K562 (cell line): ENCODE measurements around the gene SF3B4. TPM values are rescaled to one million over a fixed set of nuclear protein-coding genes. Genes with fewer than 3 reads are reported as not detected.

ENCODE experiments used
- HNRNPLL ChIP-seq: fragments of 200-400 bp; formaldehyde crosslinking; IDR thresholded peaks from 2 replicates; pipeline ENCODE4 v1.6.1; 2017; ENCODE audit warnings: low read length, low read depth, mild to moderate bottlenecking; ENCODE audit not compliant: poor library complexity, severe bottlenecking
- LEF1 ChIP-seq: fragments of 450-650 bp; IDR thresholded peaks from 2 replicates; pipeline ENCODE4 v1.6.1; 2016; ENCODE audit warnings: mild to moderate bottlenecking
- MGA ChIP-seq: fragments of 450-650 bp; IDR thresholded peaks from 2 replicates; pipeline ENCODE4 v1.6.1; 2016; ENCODE audit warnings: mild to moderate bottlenecking, moderate library complexity
- SIN3A ChIP-seq, 2 experiments: fragments of 150-350 bp in 1 of 2; IDR thresholded peaks; 2 replicates each; pipeline ENCODE4 v1.6.1; 2011 to 2016; ENCODE audit warnings: borderline replicate concordance in 2 of 2, low read depth in 2 of 2, low read length in 2 of 2, mild to moderate bottlenecking in 2 of 2, moderate library complexity in 2 of 2; ENCODE audit not compliant: control insufficient read depth in 1 of 2
- SIRT6 ChIP-seq: IDR thresholded peaks from one replicate; pipeline ENCODE4 v1.6.1; 2012; ENCODE audit warnings: low read depth, mild to moderate bottlenecking, control low read depth, inconsistent platforms, low read length, moderate library complexity
- polyA plus RNA-seq, 8 experiments: library from polyadenylated mRNA; depleted of rRNA in 4 of 8; stranded (reverse) in 5 of 8; unstranded in 3 of 8; fragments of >200 nt; fragmentation: Nextera tagmentation in 2 of 8; fragmentation: Illumina TruSeq in 1 of 8; extraction: Ambion mirVana in 2 of 8; extraction: Trizol in 1 of 8; gene quantifications; 2 replicates each; pipeline versions ENCODE4 v1.2.1 to v1.2.3, GENCODE V29; 2011 to 2014; ENCODE audit warnings: inconsistent platforms in 1 of 8, missing spikeins in 1 of 8
- total RNA-seq, 7 experiments: library from RNA; depleted of rRNA in 6 of 7; stranded (reverse); fragments of >200 nt in 6 of 7; fragmentation: Illumina TruSeq in 2 of 7; extraction: Trizol in 2 of 7; gene quantifications; 2 replicates each; pipeline versions ENCODE4 v1.2.1 to v1.2.3, GENCODE V29; 2011 to 2021; ENCODE audit warnings: low replicate concordance in 1 of 7

The SF3B4 gene
- total and polyA plus RNA-seq, 9 of the 15 experiments (the other 6 are each of a cell fraction or from before 2014, with no cell fraction given), result 3.0 to 88.0 (median 26.1) TPM

- peak; percentile 48; the same call in 1 of the 2 replicates for TF ChIP-seq MGA
- 0 out of 2 replicates have a peak, but pooled peaks have one; percentile 8 for TF ChIP-seq LEF1
- peak; percentile 58 for TF ChIP-seq HNRNPLL
- peak; percentile 87 for TF ChIP-seq SIRT6
- TF ChIP-seq SIN3A (IDR thresholded peaks at IDR 0.05; ENCODE audit: borderline replicate concordance in 2 of 2, control insufficient read depth in 1 of 2, low read depth in 2 of 2, low read length in 2 of 2), result peak in 1 of 2 experiments; percentile 37; a peak in 1 of 4 replicates
- TF ChIP-seq, all 486 proteins: peak for 29; not testable (repeated sequence) for 457
Measured at GRCh38 chr1:149886121-149886395, 41.5 kb downstream of the SF3B4 start (continued).
